IMR-90 (cell line): ENCODE results near the gene MIEN1. TPM values are rescaled to one million over a fixed set of nuclear protein-coding genes. Genes with fewer than 3 reads are reported as not detected.

Experiments
- ATAC-seq: fragments of 200-7000 bp; cut with Tn5 transposase; 2 replicates; pipeline ENCODE4 v1.9.1; 2020; ENCODE audit warnings: low read depth, mild to moderate bottlenecking, moderate library complexity
- BruUV-seq: library from RNA; stranded (reverse); fragments of 400-500 nt; replicated peaks from 2 replicates; lab custom pipeline; 2021; lab: Mats Ljungman, UMichigan
- CTCF ChIA-PET: fragments of 300-600 bp; formaldehyde crosslinking; extraction: SDS; loops from one replicate; lab custom pipeline; 2021; ENCODE audit warnings: antibody characterized with exemption; lab: Yijun Ruan, JAX
- POLR2A ChIA-PET: fragments of 300-600 bp; sonication (Branson Sonifier 250); formaldehyde crosslinking; loops from one replicate; lab custom pipeline; 2022; ENCODE audit warnings: antibody characterized with exemption; ENCODE audit not compliant: unreplicated experiment; lab: Charles Lee
- DNase-seq: peaks from one replicate; pipeline ENCODE4 v3.0.0; 2013
- H2AFZ ChIP-seq: replicated peaks from 2 replicates; pipeline ENCODE3; 2013; ENCODE audit warnings: low read length, mild to moderate bottlenecking; ENCODE audit not compliant: poor library complexity
- H2AK5ac ChIP-seq: 2 replicates; pipeline ENCODE4 v1.6.1; 2013; ENCODE audit warnings: low read depth, low read length, inconsistent platforms
- H2AK9ac ChIP-seq: replicated peaks from 2 replicates; pipeline ENCODE3; 2013; ENCODE audit warnings: mild to moderate bottlenecking, low read depth, low read length, moderate library complexity; ENCODE audit not compliant: poor library complexity
- H2BK120ac ChIP-seq: 2 replicates; pipeline ENCODE4 v1.6.1; 2013; ENCODE audit warnings: low read depth, low read length, inconsistent platforms
- H2BK15ac ChIP-seq: 3 replicates; pipeline ENCODE4 v1.6.1; 2013; ENCODE audit warnings: low read depth, low read length, inconsistent platforms
- H2BK20ac ChIP-seq: 2 replicates; pipeline ENCODE4 v1.6.1; 2013; ENCODE audit warnings: low read depth, mild to moderate bottlenecking, inconsistent platforms, low read length, moderate library complexity
- H2BK5ac ChIP-seq: 2 replicates; pipeline ENCODE4 v1.6.1; 2013; ENCODE audit warnings: mild to moderate bottlenecking, low read depth, low read length, inconsistent platforms; ENCODE audit not compliant: poor library complexity, severe bottlenecking
- H3K14ac ChIP-seq: replicated peaks from 2 replicates; pipeline ENCODE4 v1.6.1; 2013; ENCODE audit warnings: low read depth, low read length, inconsistent platforms
- H3K18ac ChIP-seq: 2 replicates; pipeline ENCODE4 v1.6.1; 2013; ENCODE audit warnings: low read depth, low read length, control low read depth
- H3K23ac ChIP-seq: 2 replicates; pipeline ENCODE4 v1.6.1; 2013; ENCODE audit warnings: low read depth, low read length, inconsistent platforms
- H3K27ac ChIP-seq: 2 replicates; pipeline ENCODE4 v1.5.1; 2013; ENCODE audit warnings: mild to moderate bottlenecking, control low read depth, low read length; ENCODE audit not compliant: insufficient read depth
- H3K27me3 ChIP-seq: 2 replicates; pipeline ENCODE4 v1.6.1; 2013; ENCODE audit warnings: low read length; ENCODE audit not compliant: control insufficient read depth, insufficient read depth
- H3K36me3 ChIP-seq: 2 replicates; pipeline ENCODE4 v1.6.1; 2013; ENCODE audit warnings: low read length, mixed read lengths; ENCODE audit not compliant: control insufficient read depth, insufficient read depth
- H3K4ac ChIP-seq: 2 replicates; pipeline ENCODE4 v1.6.1; 2013; ENCODE audit warnings: low read depth, low read length, inconsistent platforms
- H3K4me1 ChIP-seq: 2 replicates; pipeline ENCODE4 v1.6.1; 2013; ENCODE audit warnings: low read length, mixed read lengths; ENCODE audit not compliant: control insufficient read depth, insufficient read depth
- H3K4me2 ChIP-seq: 2 replicates; pipeline ENCODE4 v1.6.1; 2013; ENCODE audit warnings: low read depth, mild to moderate bottlenecking, control low read depth, low read length, moderate library complexity
- H3K4me3 ChIP-seq: 2 replicates; pipeline ENCODE4 v1.5.1; 2013; ENCODE audit warnings: low read depth, mild to moderate bottlenecking, control low read depth, low read length, moderate library complexity; ENCODE audit not compliant: insufficient read depth
- H3K56ac ChIP-seq: 2 replicates; pipeline ENCODE4 v1.6.1; 2013; ENCODE audit warnings: low read length, inconsistent platforms; ENCODE audit not compliant: insufficient read depth; ENCODE audit errors: extremely low read depth
- H3K79me1 ChIP-seq, 2 experiments: 2 replicates each; pipeline ENCODE4 v1.6.1; 2013; ENCODE audit warnings: low read length in 2 of 2, inconsistent platforms in 1 of 2, low read depth in 1 of 2
- H3K9ac ChIP-seq: 2 replicates; pipeline ENCODE4 v1.6.1; 2013; ENCODE audit warnings: low read depth, low read length, control low read depth
- H3K9me1 ChIP-seq: 2 replicates; pipeline ENCODE4 v1.6.1; 2013; ENCODE audit warnings: low read length, inconsistent platforms; ENCODE audit not compliant: insufficient read depth
- H3K9me3 ChIP-seq: 2 replicates; pipeline ENCODE4 v1.6.1; 2013; ENCODE audit warnings: low read length; ENCODE audit not compliant: control insufficient read depth, insufficient read depth
- H4K20me1 ChIP-seq: 2 replicates; pipeline ENCODE4 v1.6.1; 2013; ENCODE audit warnings: low read length, inconsistent platforms; ENCODE audit not compliant: insufficient read depth
- H4K5ac ChIP-seq: 2 replicates; pipeline ENCODE4 v1.6.1; 2013; ENCODE audit warnings: mild to moderate bottlenecking, low read depth, low read length, control low read depth
- H4K8ac ChIP-seq, 2 experiments: 2 replicates each; pipeline ENCODE4 v1.6.1; 2013; ENCODE audit warnings: low read depth in 2 of 2, low read length in 2 of 2, control low read depth in 1 of 2, inconsistent platforms in 1 of 2
- H4K91ac ChIP-seq: 2 replicates; pipeline ENCODE4 v1.6.1; 2013; ENCODE audit warnings: low read depth, low read length, inconsistent platforms; ENCODE audit not compliant: insufficient read depth
- BHLHE40 ChIP-seq: fragments of 150-350 bp; IDR thresholded peaks from 2 replicates; pipeline ENCODE4 v1.6.1; 2016; ENCODE audit warnings: mild to moderate bottlenecking, low read depth, low read length
- CHD1 ChIP-seq: IDR thresholded peaks from 2 replicates; pipeline ENCODE4 v1.6.1; 2012; ENCODE audit warnings: low read depth, low read length, improper control_type of control experiment
- CTCF ChIP-seq: conservative IDR thresholded peaks from 2 replicates; pipeline ENCODE4 v1.5.1; 2012; ENCODE audit warnings: mild to moderate bottlenecking, low read depth, low read length, improper control_type of control experiment
- MAZ ChIP-seq: IDR thresholded peaks from 2 replicates; pipeline ENCODE4 v1.6.1; 2012; ENCODE audit warnings: low read depth, mild to moderate bottlenecking, low read length, improper control_type of control experiment, moderate library complexity, borderline replicate concordance
- MXI1 ChIP-seq: IDR thresholded peaks from 2 replicates; pipeline ENCODE4 v1.6.1; 2012; ENCODE audit warnings: low read depth, mild to moderate bottlenecking, low read length, moderate library complexity, borderline replicate concordance
- NFE2L2 ChIP-seq: fragments of 150-350 bp; IDR thresholded peaks from 2 replicates; pipeline ENCODE4 v1.6.1; 2016; ENCODE audit warnings: low read depth, mild to moderate bottlenecking, low read length
- POLR2A ChIP-seq: IDR thresholded peaks from 2 replicates; pipeline ENCODE4 v1.6.1; 2012; ENCODE audit warnings: mild to moderate bottlenecking, low read depth, low read length
- RAD21 ChIP-seq: IDR thresholded peaks from 2 replicates; pipeline ENCODE4 v1.6.1; 2012; ENCODE audit warnings: low read length, improper control_type of control experiment
- RFX5 ChIP-seq: IDR thresholded peaks from 2 replicates; pipeline ENCODE4 v1.8.0; 2012; ENCODE audit warnings: low read depth, mild to moderate bottlenecking, low read length, moderate library complexity
- SMC3 ChIP-seq: fragments of 150-350 bp; IDR thresholded peaks from 2 replicates; pipeline ENCODE4 v1.6.1; 2016; ENCODE audit warnings: low read depth, mild to moderate bottlenecking, antibody characterized with exemption, low read length, moderate library complexity
- USF2 ChIP-seq: fragments of 150-350 bp; IDR thresholded peaks from 2 replicates; pipeline ENCODE4 v1.6.1; 2017; ENCODE audit warnings: mild to moderate bottlenecking, antibody characterized with exemption, low read length, low read depth
- WGBS, 2 experiments: methylation state at CpG; one replicate each; pipeline versions ENCODE4 v1.1.5 to v1.1.7; 2013; ENCODE audit warnings: missing lambda C conversion rate in 2 of 2; ENCODE audit not compliant: insufficient read length in 1 of 2; ENCODE audit errors: extremely low coverage in 2 of 2; 5-methylcytosine and 5-hydroxymethylcytosine counted together
- dilution Hi-C: fragments of 300-500 bp; cut with HindIII; formaldehyde crosslinking; loops from one replicate; pipeline ENCODE4 v1.14.3; 2018; ENCODE audit warnings: low sequenced_read_pairs; ENCODE audit not compliant: unreplicated experiment
- in situ Hi-C: fragments of 300-500 bp; cut with MboI; formaldehyde crosslinking; loops from 3 replicates; pipeline ENCODE4 v1.14.3; 2019; ENCODE audit warnings: low sequenced_read_pairs, inconsistent platforms, mixed read lengths
- intact Hi-C: fragments of 100-400 bp; cut with micrococcal nuclease; formaldehyde crosslinking; loops from 2 replicates; pipeline ENCODE4 v1.10.0; 2022
- polyA plus RNA-seq, 3 experiments: library from polyadenylated mRNA; depleted of rRNA; stranded (reverse); fragments of >200 nt; gene quantifications; 2 replicates each; pipeline ENCODE4 v1.2.3, GENCODE V29; 2012; ENCODE audit warnings: low replicate concordance in 1 of 3
- total RNA-seq: library from RNA; depleted of rRNA; stranded (reverse); fragments of >200 nt; gene quantifications from 2 replicates; pipeline ENCODE4 v1.2.3, GENCODE V29; 2012

Gene MIEN1
- total and polyA plus RNA-seq, 2 of the 4 experiments (the other 2 are of a cell fraction), result 20.3 to 75.6 TPM

- 0% methylated on average over 13 of the region's 91 CpGs; no CpG with 5 or more reads in 1 of the 2 experiments for WGBS, 2 experiments
- POLR2A ChIA-PET, result no interaction called here
- Histone ChIP-seq H3K27ac (peak overlapping the region; percentile 72), H3K18ac (peak overlapping the region; percentile 53; the same call in 1 of the 2 replicates), H2AK5ac (peak overlapping the region; percentile 48; the same call in 1 of the 2 replicates), H2AFZ (peak overlapping the region; percentile 99), H3K23ac (peak overlapping the region; percentile 77; the same call in 1 of the 2 replicates), H4K8ac (peak overlapping the region; percentile 84 to 96), H3K14ac (peak overlapping the region; percentile 84), H3K27me3 (peaks cover 19% of the 10 kb centered on the region), H3K56ac (peak overlapping the region; percentile 78), H4K20me1 (no peaks in the 10 kb centered on the region), H2BK20ac (no peak overlapping the region), H2BK120ac (peak overlapping the region; percentile 68), H3K79me1 (no peaks in the 10 kb centered on the region; a peak in 1 of 4 replicates), H3K4ac (peak overlapping the region; percentile 90), H4K91ac (peak overlapping the region; percentile 88), H3K4me3 (peak overlapping the region; percentile 76), H2BK15ac (no peak overlapping the region), H2AK9ac (peak overlapping the region; percentile 90), H3K9ac (peak overlapping the region; percentile 87), H2BK5ac (peak overlapping the region; percentile 28), H3K9me1 (no peaks in the 10 kb centered on the region; the same call in 1 of the 2 replicates), H3K36me3 (no peaks in the 10 kb centered on the region), H3K4me2 (peak overlapping the region; percentile 81), H3K4me1 (peaks cover 7% of the 10 kb centered on the region), H4K5ac (peak overlapping the region; percentile 73), H3K9me3 (no peaks in the 10 kb centered on the region)
- ATAC-seq, result peak; percentile 95
- dilution Hi-C loops, result no loop called here
- CTCF ChIA-PET, result interaction anchor here (1.0 kb wide), 1 partner anchor 133 kb away, joined by 3 read pairs; no protein-coding TSS in a partner anchor
- peak; percentile 74 for DNase-seq
- peak; percentile 89 for TF ChIP-seq RAD21
- no peak for TF ChIP-seq CHD1
- TF ChIP-seq POLR2A, result peak; percentile 30
- peak; percentile 86 for TF ChIP-seq MAZ
- peak; percentile 69 for TF ChIP-seq SMC3
- TF ChIP-seq USF2, result 0 out of 2 replicates have a peak, but pooled peaks have one; percentile 16
- TF ChIP-seq RFX5, result no peak
- TF ChIP-seq BHLHE40, result 0 out of 2 replicates have a peak, but pooled peaks have one; percentile 4
- no peak for TF ChIP-seq NFE2L2
- peak; percentile 93 for TF ChIP-seq CTCF
- TF ChIP-seq MXI1, result 0 out of 2 replicates have a peak, but pooled peaks have one; percentile 31
- no TSS peak for BruUV-seq
- in situ Hi-C loops, result no loop called here
- intact Hi-C loops, result loop anchor here (1.0 kb wide), 2 partner anchors 24 to 132 kb away; partner anchors contain the start of gene MIEN1
These were observed 24.0 kb upstream of the MIEN1 start for GRCh38 chr17:39754161-39754957.
